ENCODE results near the gene NPBWR2.
"Not testable (repeated sequence)": the region's sequence is repeated elsewhere in the genome, so short reads cannot be mapped to it uniquely, and the experiment has no call there.

- TF ChIP-seq POLR2A, CTCF (IDR thresholded peaks at IDR 0.05): not testable (repeated sequence)
Measured at GRCh38 chr20:64087226-64087825, 20.0 kb downstream of the NPBWR2 start.
